Muscle layer of duodenum (tissue), 2 donors: ENCODE measurements around the gene SUN3.
"Not testable (repeated sequence)": the region's sequence is repeated elsewhere in the genome, so short reads cannot be mapped to it uniquely, and the experiment has no call there.

Experiments used
- H3K27ac ChIP-seq: one replicate; pipeline ENCODE4 v1.7.0; 2013; ENCODE audit warnings: mild to moderate bottlenecking, low read length
- H3K27me3 ChIP-seq: one replicate; pipeline ENCODE4 v1.7.0; 2013; ENCODE audit warnings: low read depth, mild to moderate bottlenecking, control low read depth, low read length
- H3K36me3 ChIP-seq, 2 donors: one replicate each; pipeline ENCODE4 v1.7.0; 2013; ENCODE audit warnings: low read length in 2 of 2, control low read depth in 1 of 2, mild to moderate bottlenecking in 1 of 2; ENCODE audit not compliant: insufficient read depth in 2 of 2, control insufficient read depth in 1 of 2
- H3K4me1 ChIP-seq, 2 donors: one replicate each; pipeline ENCODE4 v1.7.0; 2013; ENCODE audit warnings: low read length in 2 of 2, mild to moderate bottlenecking in 2 of 2, control low read depth in 1 of 2, moderate library complexity in 1 of 2; ENCODE audit not compliant: insufficient read depth in 2 of 2, control insufficient read depth in 1 of 2
- H3K4me3 ChIP-seq, 2 donors: one replicate each; pipeline ENCODE4 v1.7.0; 2013; ENCODE audit warnings: low read length in 2 of 2, low read depth in 1 of 2, mild to moderate bottlenecking in 1 of 2
- H3K9me3 ChIP-seq, 2 donors: one replicate each; pipeline ENCODE4 v1.7.0; 2013; ENCODE audit warnings: low read length in 2 of 2, control low read depth in 1 of 2, mild to moderate bottlenecking in 1 of 2; ENCODE audit not compliant: control insufficient read depth in 1 of 2
- donor health status: healthy.

Gene SUN3

GRCh38 chr7:47992446-47992845, 36.5 kb downstream of the SUN3 start:
- Histone ChIP-seq H3K27ac (peak overlapping the region; percentile 75), H3K27me3 (no peaks in the 10 kb centered on the region), H3K9me3 (no peaks in the 10 kb centered on the region), H3K4me3 (peak overlapping the region; percentile 69 to 70), H3K4me1 (no peaks in the 10 kb centered on the region), H3K36me3 (no peaks in the 10 kb centered on the region)

GRCh38 chr7:47991741-47992311, 37.1 kb downstream of the SUN3 start:
- no peaks in the 10 kb centered on the region for H3K9me3 ChIP-seq
- H3K27me3 ChIP-seq: no peaks in the 10 kb centered on the region
- no peaks in the 10 kb centered on the region for H3K4me1 ChIP-seq
- H3K4me3 ChIP-seq: peak overlapping the region; percentile 69 to 70
- H3K27ac ChIP-seq: peak overlapping the region; percentile 75
- H3K36me3 ChIP-seq: no peaks in the 10 kb centered on the region

- no peaks in the 10 kb centered on the region for H3K9me3 ChIP-seq
- H3K4me1 ChIP-seq: no peaks in the 10 kb centered on the region
- peak overlapping the region in 1 of 2 donors; percentile 69 for H3K4me3 ChIP-seq
- no peaks in the 10 kb centered on the region for H3K36me3 ChIP-seq
- H3K27me3 ChIP-seq: no peaks in the 10 kb centered on the region
- no peak overlapping the region for H3K27ac ChIP-seq
These were observed 37.6 kb downstream of the SUN3 start for GRCh38 chr7:47991270-47991669.

- Histone ChIP-seq H3K36me3 (no peaks in the 10 kb centered on the region), H3K9me3 (no peaks in the 10 kb centered on the region), H3K27me3 (no peaks in the 10 kb centered on the region), H3K27ac (no peak overlapping the region), H3K4me3 (no peak overlapping the region), H3K4me1 (no peaks in the 10 kb centered on the region)
These were observed 38.3 kb downstream of the SUN3 start for GRCh38 chr7:47990592-47990991.

GRCh38 chr7:47989607-47990400, 39.1 kb downstream of the SUN3 start:
- H3K4me3 ChIP-seq, H3K27me3 ChIP-seq, H3K36me3 ChIP-seq, H3K27ac ChIP-seq, H3K4me1 ChIP-seq, H3K9me3 ChIP-seq: not testable (repeated sequence)

GRCh38 chr7:47988496-47989386, 40.2 kb downstream of the SUN3 start:
- no peaks in the 10 kb centered on the region for H3K9me3 ChIP-seq
- H3K4me1 ChIP-seq: no peaks in the 10 kb centered on the region
- H3K36me3 ChIP-seq: no peaks in the 10 kb centered on the region
- H3K27me3 ChIP-seq: no peaks in the 10 kb centered on the region
- H3K4me3 ChIP-seq: no peak overlapping the region
- no peak overlapping the region for H3K27ac ChIP-seq

- H3K9me3 ChIP-seq: no peaks in the 10 kb centered on the region
- peaks cover 0 to 8% of the 10 kb centered on the region in 2 donors for H3K36me3 ChIP-seq
- peaks cover 4 to 11% of the 10 kb centered on the region in 2 donors for H3K4me1 ChIP-seq
- no peak overlapping the region for H3K27ac ChIP-seq
- H3K27me3 ChIP-seq: no peaks in the 10 kb centered on the region
- no peak overlapping the region for H3K4me3 ChIP-seq
These were observed 46.3 kb downstream of the SUN3 start for GRCh38 chr7:47982610-47983009.

- H3K27ac ChIP-seq, H3K9me3 ChIP-seq, H3K27me3 ChIP-seq, H3K4me3 ChIP-seq: not testable (repeated sequence)
- peaks cover 13 to 27% of the 10 kb centered on the region in 2 donors for H3K36me3 ChIP-seq
- H3K4me1 ChIP-seq: peaks cover 4 to 11% of the 10 kb centered on the region in 2 donors
These were observed 48.3 kb downstream of the SUN3 start for GRCh38 chr7:47980648-47981047.

- Histone ChIP-seq H3K27ac (peak overlapping the region; percentile 56), H3K4me1 (peaks cover 4 to 11% of the 10 kb centered on the region in 2 donors), H3K4me3 (peak overlapping the region; percentile 88 to 99), H3K27me3 (no peaks in the 10 kb centered on the region), H3K36me3 (peaks cover 17 to 36% of the 10 kb centered on the region in 2 donors), H3K9me3 (no peaks in the 10 kb centered on the region)
These were observed 49.1 kb downstream of the SUN3 start for GRCh38 chr7:47979832-47980181.

- no peaks in the 10 kb centered on the region for H3K9me3 ChIP-seq
- peak within 1 kb of the TSS; percentile 88 to 99 for H3K4me3 ChIP-seq
- peaks cover 23 to 41% of the 10 kb centered on the region in 2 donors for H3K36me3 ChIP-seq
- peak within 1 kb of the TSS; percentile 85 for H3K27ac ChIP-seq
- no peaks in the 10 kb centered on the region for H3K27me3 ChIP-seq
- H3K4me1 ChIP-seq: peaks cover 4 to 11% of the 10 kb centered on the region in 2 donors
These were observed 49.6 kb downstream of the SUN3 start, which contains the start of gene HUS1 for GRCh38 chr7:47979145-47979831. Gene HUS1 (minus strand): TSS chr7:47979615. CDS start chr7:47979519, 96 bp downstream.

GRCh38 chr7:47978790-47979144, 50.1 kb downstream of the SUN3 start:
- Histone ChIP-seq H3K4me3 (peak overlapping the region; percentile 88 to 99), H3K9me3 (no peaks in the 10 kb centered on the region), H3K4me1 (peaks cover 4 to 11% of the 10 kb centered on the region in 2 donors), H3K27me3 (no peaks in the 10 kb centered on the region), H3K27ac (peak overlapping the region; percentile 85), H3K36me3 (peaks cover 28 to 46% of the 10 kb centered on the region in 2 donors)
